GM18907 (cell line): Measurements from ENCODE around the gene MS4A15.
"Not testable (repeated sequence)": the region's sequence is repeated elsewhere in the genome, so short reads cannot be mapped to it uniquely, and the experiment has no call there.

Experiments used
- ATAC-seq: cut with Tn5 transposase; IDR thresholded peaks from one replicate; pipeline ENCODE4 v1.9.1; 2021; ENCODE audit warnings: mild to moderate bottlenecking, moderate library complexity; ENCODE audit not compliant: unreplicated experiment

MS4A15 gene

GRCh38 chr11:60756307-60757032 is at the start of gene MS4A15:
MS4A15 (plus strand) TSS chr11:60756867; CDS start chr11:60763734, 6,867 bp downstream.
- ATAC-seq: no peak

GRCh38 chr11:60706931-60707330 is 49.7 kb upstream of the MS4A15 start:
- ATAC-seq: no peak

- no peak for ATAC-seq
Observed at GRCh38 chr11:60710482-60710881, 46.2 kb upstream of the MS4A15 start.

- ATAC-seq: no peak
Observed at GRCh38 chr11:60711276-60711675, 45.4 kb upstream of the MS4A15 start.

GRCh38 chr11:60713423-60713822 is 43.2 kb upstream of the MS4A15 start:
- not testable (repeated sequence) for ATAC-seq

GRCh38 chr11:60717956-60718355 is 38.7 kb upstream of the MS4A15 start:
- ATAC-seq: no peak

- no peak for ATAC-seq
Observed at GRCh38 chr11:60718524-60719316, 37.9 kb upstream of the MS4A15 start.

- no peak for ATAC-seq
Observed at GRCh38 chr11:60719391-60719790, 37.3 kb upstream of the MS4A15 start.

- ATAC-seq: no peak
Observed at GRCh38 chr11:60720460-60720859, 36.2 kb upstream of the MS4A15 start.

- ATAC-seq: no peak
Observed at GRCh38 chr11:60724420-60724819, 32.2 kb upstream of the MS4A15 start, which contains the start of gene MS4A18. MS4A18 (plus strand) TSS chr11:60724720.

- no peak for ATAC-seq
Observed at GRCh38 chr11:60725592-60725991, 31.1 kb upstream of the MS4A15 start.

GRCh38 chr11:60731586-60731985 is 25.1 kb upstream of the MS4A15 start:
- ATAC-seq: no peak

- no peak for ATAC-seq
Observed at GRCh38 chr11:60734279-60734678, 22.4 kb upstream of the MS4A15 start.

GRCh38 chr11:60739114-60739513 is 17.6 kb upstream of the MS4A15 start:
- no peak for ATAC-seq

GRCh38 chr11:60740573-60740972 is 16.1 kb upstream of the MS4A15 start:
- ATAC-seq: no peak

GRCh38 chr11:60741421-60741820 is 15.2 kb upstream of the MS4A15 start:
- no peak for ATAC-seq

GRCh38 chr11:60743058-60743457 is 13.6 kb upstream of the MS4A15 start:
- ATAC-seq: no peak

GRCh38 chr11:60744114-60744513 is 12.6 kb upstream of the MS4A15 start:
- no peak for ATAC-seq

- ATAC-seq: no peak
Observed at GRCh38 chr11:60747359-60747873, 9.3 kb upstream of the MS4A15 start.

GRCh38 chr11:60748225-60748624 is 8.4 kb upstream of the MS4A15 start:
- ATAC-seq: no peak

- no peak for ATAC-seq
Observed at GRCh38 chr11:60748821-60749220, 7.8 kb upstream of the MS4A15 start.

- ATAC-seq: no peak
Observed at GRCh38 chr11:60750911-60751310, 5.8 kb upstream of the MS4A15 start.
